A549 (cell line): ENCODE measurements around the gene SPSB4. TPM values are rescaled to one million over a fixed set of nuclear protein-coding genes. Genes with fewer than 3 reads are reported as not detected.

Source experiments
- ATAC-seq, 2 experiments: fragments of 200-7000 bp in 1 of 2; fragments of >200 bp in 1 of 2; cut with Nextera tagmentation in 1 of 2; cut with Tn5 transposase in 1 of 2; 3 replicates each; pipeline versions ENCODE4 v1.8.0 to v1.9.1; 2018 to 2020; ENCODE audit warnings: mild to moderate bottlenecking in 1 of 2, moderate library complexity in 1 of 2
- CTCF ChIA-PET: fragments of 300-600 bp; sonication (Branson Sonifier 250); formaldehyde crosslinking; extraction: SDS; loops from one replicate; lab custom pipeline; 2021; ENCODE audit warnings: antibody characterized with exemption, inconsistent platforms; lab: Yijun Ruan, JAX
- POLR2A ChIA-PET: fragments of 350-600 bp; formaldehyde crosslinking; extraction: SDS; loops from one replicate; lab custom pipeline; 2021; ENCODE audit warnings: antibody characterized with exemption, inconsistent platforms; lab: Yijun Ruan, JAX
- DNase-seq, 2 experiments: peaks; one replicate each; pipeline versions ENCODE4 v3.0.0 to v3.0.0-alpha.2; 2011 to 2016; ENCODE audit warnings: low read depth in 1 of 2, low spot score in 1 of 2
- FAIRE-seq: peaks from 2 replicates; lab custom pipeline; 2011; peaks lifted over from hg19 to GRCh38; lab: Jason Lieb, UNC
- H3K27ac ChIP-seq, 2 experiments: fragments of >200 bp; sonication (Bioruptor Twin); formaldehyde crosslinking; 3 replicates each; pipeline ENCODE4 v1.5.1; 2016 to 2017
- H3K4me1 ChIP-seq: fragments of >200 bp; sonication (Bioruptor Twin); formaldehyde crosslinking; 3 replicates; pipeline ENCODE4 v1.6.1; 2016
- H3K4me2 ChIP-seq: fragments of >200 bp; sonication (Bioruptor Twin); formaldehyde crosslinking; 3 replicates; pipeline ENCODE4 v1.6.1; 2016
- H3K4me3 ChIP-seq: fragments of >200 bp; sonication (Bioruptor Twin); formaldehyde crosslinking; 3 replicates; pipeline ENCODE4 v1.5.1; 2016
- H3K9me3 ChIP-seq: fragments of >200 bp; sonication (Bioruptor Twin); formaldehyde crosslinking; 3 replicates; pipeline ENCODE4 v1.6.1; 2016
- BHLHE40 ChIP-seq: IDR thresholded peaks from 2 replicates; pipeline ENCODE4 v1.6.1; 2012; ENCODE audit warnings: low read depth, low read length, inconsistent platforms
- CEBPB ChIP-seq, 2 experiments: fragments of >200 bp in 1 of 2; sonication (Bioruptor Twin) in 1 of 2; formaldehyde crosslinking in 1 of 2; IDR thresholded peaks; 2 replicates each; pipeline ENCODE4 v1.6.1; 2012 to 2016
- CHD2 ChIP-seq: fragments of 150-350 bp; IDR thresholded peaks from 2 replicates; pipeline ENCODE4 v1.6.1; 2014; ENCODE audit warnings: low read length; ENCODE audit not compliant: partially characterized antibody
- CHD4 ChIP-seq: fragments of 200-600 bp; sonication (generic); IDR thresholded peaks from 2 replicates; pipeline ENCODE4 v1.6.1; 2016; ENCODE audit warnings: antibody characterized with exemption, mild to moderate bottlenecking, borderline replicate concordance
- EHF ChIP-seq: fragments of 250-450 bp; sonication (Bioruptor Pico); IDR thresholded peaks from 2 replicates; pipeline ENCODE4 v1.5.0; 2020; ENCODE audit warnings: mild to moderate bottlenecking
- EHMT2 ChIP-seq: fragments of 200-600 bp; sonication (generic); IDR thresholded peaks from 2 replicates; pipeline ENCODE4 v1.6.1; 2016; ENCODE audit warnings: antibody characterized with exemption, low read depth, mild to moderate bottlenecking, moderate library complexity
- EP300 ChIP-seq, 2 experiments: fragments of >200 bp; sonication (Bioruptor Twin); formaldehyde crosslinking; IDR thresholded peaks; 2 replicates in 1 of 2; 3 replicates in 1 of 2; pipeline ENCODE4 v1.6.1; 2016 to 2017
- ESRRA ChIP-seq: fragments of 150-350 bp; IDR thresholded peaks from 2 replicates; pipeline ENCODE4 v1.6.1; 2014; ENCODE audit warnings: mild to moderate bottlenecking, low read length, borderline replicate concordance
- FOSL2 ChIP-seq, 2 experiments: fragments of 450-650 bp in 1 of 2; fragments of >200 bp in 1 of 2; sonication (Bioruptor Twin) in 1 of 2; formaldehyde crosslinking; IDR thresholded peaks; 2 replicates each; pipeline versions ENCODE4 v1.5.0 to v1.6.1; 2016 to 2020; ENCODE audit warnings: mild to moderate bottlenecking in 1 of 2, moderate library complexity in 1 of 2
- FOXS1 ChIP-seq: fragments of 250-450 bp; sonication (Bioruptor Pico); IDR thresholded peaks from 2 replicates; pipeline ENCODE4 v1.5.0; 2020; ENCODE audit warnings: mild to moderate bottlenecking, moderate library complexity
- HDAC2 ChIP-seq: fragments of 200-600 bp; sonication (generic); IDR thresholded peaks from 2 replicates; pipeline ENCODE4 v1.6.1; 2016
- KDM1A ChIP-seq: fragments of 200-600 bp; sonication (generic); IDR thresholded peaks from 2 replicates; pipeline ENCODE4 v1.6.1; 2016; ENCODE audit warnings: low read depth, mild to moderate bottlenecking
- KDM5A ChIP-seq: fragments of 200-600 bp; sonication (generic); IDR thresholded peaks from 2 replicates; pipeline ENCODE4 v1.6.1; 2016; ENCODE audit warnings: antibody characterized with exemption, mild to moderate bottlenecking
- NPAS2 ChIP-seq: fragments of 250-450 bp; sonication (Bioruptor Pico); IDR thresholded peaks from 2 replicates; pipeline ENCODE4 v1.8.0; 2022; ENCODE audit warnings: mild to moderate bottlenecking, moderate library complexity, borderline replicate concordance
- NR3C1 ChIP-seq: fragments of >200 bp; sonication (Bioruptor Twin); formaldehyde crosslinking; IDR thresholded peaks from 3 replicates; pipeline ENCODE4 v1.6.1; 2017
- RAD21 ChIP-seq, 2 experiments: fragments of >200 bp in 1 of 2; sonication (Bioruptor Twin) in 1 of 2; formaldehyde crosslinking in 1 of 2; IDR thresholded peaks in 1 of 2; conservative IDR thresholded peaks in 1 of 2; 2 replicates in 1 of 2; 3 replicates in 1 of 2; pipeline ENCODE4 v1.6.1; 2012 to 2018; ENCODE audit warnings: inconsistent platforms in 1 of 2
- RCOR1 ChIP-seq: fragments of 150-350 bp; IDR thresholded peaks from 2 replicates; pipeline ENCODE4 v1.6.1; 2014; ENCODE audit warnings: antibody characterized with exemption, low read length, low read depth
- SMC3 ChIP-seq: fragments of >200 bp; sonication (Bioruptor Twin); formaldehyde crosslinking; IDR thresholded peaks from 3 replicates; pipeline ENCODE4 v1.6.1; 2018; ENCODE audit warnings: inconsistent platforms
- TP53 ChIP-seq: fragments of 250-450 bp; sonication (Bioruptor Pico); IDR thresholded peaks from 2 replicates; pipeline ENCODE4 v1.5.0; 2021; ENCODE audit warnings: mild to moderate bottlenecking, moderate library complexity
- ZC3H11A ChIP-seq: fragments of 450-650 bp; IDR thresholded peaks from 2 replicates; pipeline ENCODE4 v1.6.1; 2014; ENCODE audit warnings: antibody characterized with exemption, mild to moderate bottlenecking
- ZFP36 ChIP-seq: fragments of 450-650 bp; IDR thresholded peaks from 2 replicates; pipeline ENCODE4 v1.6.1; 2014; ENCODE audit warnings: borderline replicate concordance; ENCODE audit not compliant: partially characterized antibody
- ZNF302 ChIP-seq: fragments of 250-450 bp; sonication (Bioruptor Pico); IDR thresholded peaks from 2 replicates; pipeline ENCODE4 v1.9.0; 2021; ENCODE audit warnings: inconsistent platforms, mild to moderate bottlenecking, moderate library complexity
- whole genome bisulfite sequencing: methylation state at CpG from one replicate; pipeline ENCODE4 v1.1.6; 2017; ENCODE audit errors: missing lambda C conversion rate; 5-methylcytosine and 5-hydroxymethylcytosine counted together
- polyA plus RNA-seq, 4 experiments: library from polyadenylated mRNA; depleted of rRNA in 3 of 4; stranded (reverse); fragments of >200 nt; fragmentation: RNase III in 1 of 4; extraction: RNeasy Plus Mini Kit Qiagen cat#74134 plus additional on column Dnase treatment in 1 of 4; gene quantifications; 2 replicates in 3 of 4; 3 replicates in 1 of 4; pipeline ENCODE4 v1.2.3, GENCODE V29; 2011 to 2017
- TF ChIP-seq, protein P1 (sequence below): IDR thresholded peaks from 2 replicates; pipeline ENCODE4 v1.6.1; 2012
- TF ChIP-seq, protein P2 (sequence below): fragments of >200 bp; sonication (Bioruptor Twin); formaldehyde crosslinking; IDR thresholded peaks from 3 replicates; pipeline ENCODE4 v1.5.1; 2016
- TF ChIP-seq, protein P3 (sequence below): fragments of 150-350 bp; IDR thresholded peaks from 2 replicates; pipeline ENCODE4 v1.6.1; 2014; ENCODE audit warnings: low read depth, mild to moderate bottlenecking, low read length
- TF ChIP-seq, protein P4 (sequence below): fragments of 450-650 bp; IDR thresholded peaks from 2 replicates; pipeline ENCODE4 v1.6.1; 2014; ENCODE audit warnings: antibody characterized with exemption
- TF ChIP-seq, protein P5 (sequence below): fragments of 250-450 bp; sonication (Bioruptor Pico); IDR thresholded peaks from 2 replicates; pipeline ENCODE4 v1.5.0; 2021; ENCODE audit warnings: mild to moderate bottlenecking, moderate library complexity, borderline replicate concordance

SPSB4 gene
- polyA plus RNA-seq, 2 of the 4 experiments (the other 2 are of a cell fraction), result 0.03 to 0.04 TPM

DNA sequence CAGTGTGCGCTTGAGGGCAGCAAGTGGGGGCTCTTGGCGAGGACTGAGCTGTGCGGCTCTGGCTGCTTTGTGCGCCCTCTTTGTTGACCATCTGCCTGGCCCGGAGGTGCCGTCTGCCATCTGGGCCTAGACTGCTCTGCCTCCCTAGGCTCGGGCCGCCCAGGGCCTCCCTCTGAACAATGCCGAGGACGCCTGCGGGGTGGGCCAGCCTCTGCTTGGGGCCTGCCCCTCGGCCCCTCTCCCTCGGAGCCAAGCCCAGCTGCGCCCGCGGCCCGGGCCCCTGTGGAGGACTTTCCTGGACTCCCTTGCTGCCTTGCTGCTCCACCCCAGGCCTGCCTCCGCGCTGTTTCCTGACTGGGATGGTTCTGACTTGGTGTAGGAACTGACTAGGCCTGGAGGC is 31.9 kb upstream of the SPSB4 start:
- FAIRE-seq, result no peak

DNA sequence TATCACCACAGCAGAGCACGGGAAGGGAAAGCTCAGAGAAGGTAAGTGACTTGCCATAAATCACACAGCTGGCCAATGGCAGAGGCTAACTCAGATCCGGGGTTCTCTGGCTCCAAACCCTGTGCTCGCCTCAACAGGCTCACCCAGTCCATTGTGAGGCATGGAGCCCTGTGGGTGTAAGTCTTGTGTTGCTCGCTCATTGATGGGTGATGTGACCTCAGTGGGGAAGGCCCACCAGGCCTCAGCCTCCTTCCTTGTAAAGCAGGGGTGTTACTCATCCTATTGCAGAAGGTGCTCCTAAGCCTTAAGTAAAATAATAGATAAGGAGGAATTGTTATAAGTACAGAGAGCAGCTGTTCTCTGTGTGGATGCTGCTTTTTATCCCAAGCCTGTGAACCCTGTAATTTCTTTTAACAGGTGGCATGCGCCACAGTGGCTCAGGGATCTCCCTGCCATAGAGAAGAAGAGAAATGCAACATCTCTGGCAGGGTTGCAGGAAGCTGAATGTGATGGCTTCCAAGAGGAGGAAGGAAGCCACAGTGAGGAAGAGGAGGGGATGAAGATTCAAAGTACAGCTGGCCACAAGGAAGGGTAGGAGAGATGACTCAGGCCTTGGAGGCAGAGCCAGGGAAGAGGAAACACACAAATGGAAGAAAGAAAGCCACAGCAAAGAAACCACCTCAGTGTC is 30.9 kb upstream of the SPSB4 start:
- no peak overlapping the region for H3K4me3 ChIP-seq
- ATAC-seq (no peak), FAIRE-seq (no peak), DNase-seq (no peak)
- H3K9me3 ChIP-seq, result no peaks in the 10 kb centered on the region
- CTCF ChIA-PET, result interaction anchor here (1.4 kb wide), 1 partner anchor 9 kb away, joined by 4 read pairs; no protein-coding TSS in a partner anchor
- H3K4me2 ChIP-seq, result no peak overlapping the region
- POLR2A ChIA-PET, result no interaction called here
- H3K27ac ChIP-seq, result no peak overlapping the region
- 51% methylated on average over 5 of the region's 5 CpGs for WGBS
- H3K4me1 ChIP-seq, result no peaks in the 10 kb centered on the region
- TF ChIP-seq FOSL2 (IDR thresholded peaks at IDR 0.05), result no peak
- TF ChIP-seq FOSL2 (CRISPR knock-in tag; IDR thresholded peaks at IDR 0.05), result no peak
- no peak for TF ChIP-seq KDM1A
- TF ChIP-seq, protein P1, sequence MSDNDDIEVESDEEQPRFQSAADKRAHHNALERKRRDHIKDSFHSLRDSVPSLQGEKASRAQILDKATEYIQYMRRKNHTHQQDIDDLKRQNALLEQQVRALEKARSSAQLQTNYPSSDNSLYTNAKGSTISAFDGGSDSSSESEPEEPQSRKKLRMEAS, result no peak
- TF ChIP-seq, protein P2, sequence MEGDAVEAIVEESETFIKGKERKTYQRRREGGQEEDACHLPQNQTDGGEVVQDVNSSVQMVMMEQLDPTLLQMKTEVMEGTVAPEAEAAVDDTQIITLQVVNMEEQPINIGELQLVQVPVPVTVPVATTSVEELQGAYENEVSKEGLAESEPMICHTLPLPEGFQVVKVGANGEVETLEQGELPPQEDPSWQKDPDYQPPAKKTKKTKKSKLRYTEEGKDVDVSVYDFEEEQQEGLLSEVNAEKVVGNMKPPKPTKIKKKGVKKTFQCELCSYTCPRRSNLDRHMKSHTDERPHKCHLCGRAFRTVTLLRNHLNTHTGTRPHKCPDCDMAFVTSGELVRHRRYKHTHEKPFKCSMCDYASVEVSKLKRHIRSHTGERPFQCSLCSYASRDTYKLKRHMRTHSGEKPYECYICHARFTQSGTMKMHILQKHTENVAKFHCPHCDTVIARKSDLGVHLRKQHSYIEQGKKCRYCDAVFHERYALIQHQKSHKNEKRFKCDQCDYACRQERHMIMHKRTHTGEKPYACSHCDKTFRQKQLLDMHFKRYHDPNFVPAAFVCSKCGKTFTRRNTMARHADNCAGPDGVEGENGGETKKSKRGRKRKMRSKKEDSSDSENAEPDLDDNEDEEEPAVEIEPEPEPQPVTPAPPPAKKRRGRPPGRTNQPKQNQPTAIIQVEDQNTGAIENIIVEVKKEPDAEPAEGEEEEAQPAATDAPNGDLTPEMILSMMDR, result no peak
- no peak for TF ChIP-seq TP53 (CRISPR knock-in tag)
- no peak for TF ChIP-seq RCOR1
- TF ChIP-seq, protein P3, sequence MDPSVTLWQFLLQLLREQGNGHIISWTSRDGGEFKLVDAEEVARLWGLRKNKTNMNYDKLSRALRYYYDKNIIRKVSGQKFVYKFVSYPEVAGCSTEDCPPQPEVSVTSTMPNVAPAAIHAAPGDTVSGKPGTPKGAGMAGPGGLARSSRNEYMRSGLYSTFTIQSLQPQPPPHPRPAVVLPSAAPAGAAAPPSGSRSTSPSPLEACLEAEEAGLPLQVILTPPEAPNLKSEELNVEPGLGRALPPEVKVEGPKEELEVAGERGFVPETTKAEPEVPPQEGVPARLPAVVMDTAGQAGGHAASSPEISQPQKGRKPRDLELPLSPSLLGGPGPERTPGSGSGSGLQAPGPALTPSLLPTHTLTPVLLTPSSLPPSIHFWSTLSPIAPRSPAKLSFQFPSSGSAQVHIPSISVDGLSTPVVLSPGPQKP, result no peak
- no peak for TF ChIP-seq EP300 (IDR thresholded peaks at IDR 0.05)
- no peak for TF ChIP-seq EHF (CRISPR knock-in tag)
- TF ChIP-seq NR3C1, result no peak
- TF ChIP-seq BHLHE40, result no peak

More for the DNA sequence above, 31.9 kb upstream of the SPSB4 start:
- DNase-seq (no peak), ATAC-seq (no peak)
- Histone ChIP-seq H3K4me1 (no peaks in the 10 kb centered on the region), H3K27ac (no peak overlapping the region), H3K9me3 (no peaks in the 10 kb centered on the region), H3K4me3 (no peak overlapping the region), H3K4me2 (no peak overlapping the region)
- ChIA-PET CTCF (no interaction called here), POLR2A (no interaction called here)
- no peak for TF ChIP-seq ESRRA
- TF ChIP-seq, protein P4, sequence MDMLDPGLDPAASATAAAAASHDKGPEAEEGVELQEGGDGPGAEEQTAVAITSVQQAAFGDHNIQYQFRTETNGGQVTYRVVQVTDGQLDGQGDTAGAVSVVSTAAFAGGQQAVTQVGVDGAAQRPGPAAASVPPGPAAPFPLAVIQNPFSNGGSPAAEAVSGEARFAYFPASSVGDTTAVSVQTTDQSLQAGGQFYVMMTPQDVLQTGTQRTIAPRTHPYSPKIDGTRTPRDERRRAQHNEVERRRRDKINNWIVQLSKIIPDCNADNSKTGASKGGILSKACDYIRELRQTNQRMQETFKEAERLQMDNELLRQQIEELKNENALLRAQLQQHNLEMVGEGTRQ, result no peak
- TF ChIP-seq NPAS2 (CRISPR knock-in tag), result no peak
- no peak for TF ChIP-seq ZFP36
- TF ChIP-seq TP53 (CRISPR knock-in tag), result no peak
- TF ChIP-seq ZNF302 (CRISPR knock-in tag), result no peak
- no peak for TF ChIP-seq ZC3H11A
- TF ChIP-seq CHD2, result no peak
- TF ChIP-seq KDM5A, result no peak
- no peak for TF ChIP-seq FOXS1 (CRISPR knock-in tag)
- 81% methylated on average over 8 of the region's 19 CpGs for WGBS

DNA sequence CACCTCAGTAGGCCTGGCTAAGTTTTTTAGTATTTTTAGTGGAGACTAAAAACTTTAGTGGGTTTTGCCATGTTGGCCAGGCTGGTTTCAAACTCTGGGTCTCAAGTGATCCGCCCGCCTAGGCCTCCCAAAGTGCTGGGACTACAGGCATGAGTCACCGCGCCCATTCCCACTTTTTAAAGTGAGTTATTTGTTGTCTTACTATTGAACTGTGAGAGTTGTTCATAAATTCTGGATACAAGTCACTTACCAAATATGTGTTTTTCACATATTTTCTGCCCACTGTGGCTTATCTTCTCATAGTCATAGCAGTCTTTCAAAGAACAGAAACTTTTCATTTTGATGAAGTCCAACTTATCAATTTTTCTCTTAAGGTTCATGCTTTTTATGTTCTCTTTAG is 29.9 kb upstream of the SPSB4 start:
- Histone ChIP-seq H3K4me1 (no peaks in the 10 kb centered on the region), H3K4me3 (no peak overlapping the region), H3K9me3 (no peaks in the 10 kb centered on the region), H3K27ac (no peak overlapping the region), H3K4me2 (no peak overlapping the region)
- ChIA-PET CTCF (no interaction called here), POLR2A (no interaction called here)
- 95% methylated on average over 4 of the region's 4 CpGs for WGBS
- FAIRE-seq, result no peak
- ATAC-seq, result no peak
- no peak for DNase-seq
- no peak for TF ChIP-seq ZNF302 (CRISPR knock-in tag)
- TF ChIP-seq RAD21 (conservative IDR thresholded peaks at IDR 0.05 in 1 of 2, IDR thresholded peaks at IDR 0.05 in 1 of 2), result no peak
- no peak for TF ChIP-seq NPAS2 (CRISPR knock-in tag)
- TF ChIP-seq HDAC2, result no peak
- no peak for TF ChIP-seq ESRRA
- TF ChIP-seq, protein P5, sequence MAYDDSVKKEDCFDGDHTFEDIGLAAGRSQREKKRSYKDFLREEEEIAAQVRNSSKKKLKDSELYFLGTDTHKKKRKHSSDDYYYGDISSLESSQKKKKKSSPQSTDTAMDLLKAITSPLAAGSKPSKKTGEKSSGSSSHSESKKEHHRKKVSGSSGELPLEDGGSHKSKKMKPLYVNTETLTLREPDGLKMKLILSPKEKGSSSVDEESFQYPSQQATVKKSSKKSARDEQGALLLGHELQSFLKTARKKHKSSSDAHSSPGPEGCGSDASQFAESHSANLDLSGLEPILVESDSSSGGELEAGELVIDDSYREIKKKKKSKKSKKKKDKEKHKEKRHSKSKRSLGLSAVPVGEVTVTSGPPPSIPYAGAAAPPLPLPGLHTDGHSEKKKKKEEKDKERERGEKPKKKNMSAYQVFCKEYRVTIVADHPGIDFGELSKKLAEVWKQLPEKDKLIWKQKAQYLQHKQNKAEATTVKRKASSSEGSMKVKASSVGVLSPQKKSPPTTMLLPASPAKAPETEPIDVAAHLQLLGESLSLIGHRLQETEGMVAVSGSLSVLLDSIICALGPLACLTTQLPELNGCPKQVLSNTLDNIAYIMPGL (CRISPR knock-in tag), result no peak
- TF ChIP-seq EHMT2, result no peak
- TF ChIP-seq EP300 (IDR thresholded peaks at IDR 0.05), result no peak
- TF ChIP-seq FOSL2 (IDR thresholded peaks at IDR 0.05), result no peak
- TF ChIP-seq FOSL2 (CRISPR knock-in tag; IDR thresholded peaks at IDR 0.05), result no peak
- no peak for TF ChIP-seq CEBPB (IDR thresholded peaks at IDR 0.05)
- TF ChIP-seq SMC3, result no peak
- no peak for TF ChIP-seq CHD4
